Measurements from ENCODE around the gene C6orf141. TPM values are rescaled to one million over a fixed set of nuclear protein-coding genes. Genes with fewer than 3 reads are reported as not detected.

C6orf141 gene
- total and polyA plus RNA-seq, 2 of the 13 experiments (the other 11 are each of a cell fraction or from before 2014, with no cell fraction given) = 0.07 TPM; not detected in 1

GRCh38 chr6:49563006-49563886 is 12.8 kb downstream of the C6orf141 start:
- Histone ChIP-seq H3K36me3 (replicated peaks in 1 of 2; ENCODE audit: control insufficient read depth in 1 of 2, insufficient read depth in 2 of 2, low read length in 2 of 2) (no peaks in the 10 kb centered on the region), H3K9ac (ENCODE audit: insufficient read depth, low read depth, low read length) (no peak overlapping the region), H3K27ac (ENCODE audit: extremely low read length, insufficient read depth, low read length) (no peak overlapping the region), H3K4me3 (replicated peaks in 1 of 3; ENCODE audit: insufficient read depth in 1 of 3, low read depth in 2 of 3, low read length in 3 of 3) (no peak overlapping the region), H3K79me2 (ENCODE audit: insufficient read depth, low read length) (no peaks in the 10 kb centered on the region), H2AFZ (ENCODE audit: low read length) (no peak overlapping the region), H3K4me1 (ENCODE audit: insufficient read depth, low read length) (peaks cover 20% of the 10 kb centered on the region), H3K27me3 (ENCODE audit: control insufficient read depth in 1 of 2, insufficient read depth in 2 of 2, low read length in 2 of 2) (no peaks in the 10 kb centered on the region), H3K4me2 (ENCODE audit: low read depth, low read length) (no peak overlapping the region), H4K20me1 (ENCODE audit: insufficient read depth, low read length) (no peaks in the 10 kb centered on the region), H3K9me3 (ENCODE audit: low read length) (no peaks in the 10 kb centered on the region)
- intact Hi-C loops (cut with micrococcal nuclease; ENCODE audit: unreplicated experiment) (no loop called here), in situ Hi-C loops (cut with HindIII; ENCODE audit: extremely low pct_ligation_motif_present, low pct_unique_long_range_greater_than_20kb) (no loop called here)
- no TSS peak for BruUV-seq (replicated peaks)
- DNase-seq (ENCODE audit: low spot score) = no peak
- ATAC-seq = no peak
- ChIA-PET CTCF (ENCODE audit: low intra/inter-chr PET ratio, low total read pairs) (no interaction called here), POLR2A (no interaction called here)
- FAIRE-seq = no peak
- 75% methylated on average over 5 of the region's 5 CpGs for WGBS (ENCODE audit: low lambda C conversion rate)
- no peak for TF ChIP-seq SMARCE1 (IDR thresholded peaks at IDR 0.05; ENCODE audit: borderline replicate concordance)
- TF ChIP-seq MAF1 (CRISPR knock-in tag; IDR thresholded peaks at IDR 0.05; ENCODE audit: borderline replicate concordance) = no peak
- no peak for TF ChIP-seq ZNF780A (CRISPR knock-in tag; IDR thresholded peaks at IDR 0.05)
- TF ChIP-seq ZFP91 (CRISPR knock-in tag; IDR thresholded peaks at IDR 0.05; ENCODE audit: borderline replicate concordance) = no peak
- TF ChIP-seq ZNF441 (CRISPR knock-in tag; IDR thresholded peaks at IDR 0.05; ENCODE audit: borderline replicate concordance) = no peak
- no peak for TF ChIP-seq HIVEP1 (CRISPR knock-in tag; IDR thresholded peaks at IDR 0.05)
- TF ChIP-seq FOXK2 (IDR thresholded peaks at IDR 0.05) = no peak
- no peak for TF ChIP-seq MEIS2 (CRISPR knock-in tag; IDR thresholded peaks at IDR 0.05)
- TF ChIP-seq HCFC1 (IDR thresholded peaks at IDR 0.05; ENCODE audit: low read depth, low read length) = no peak

Measured in HepG2 (cell line).